NCI-H345 (cell line): Measurements from ENCODE around the gene PEX13.
"Not testable (repeated sequence)": the region's sequence is repeated elsewhere in the genome, so short reads cannot be mapped to it uniquely, and the experiment has no call there.

Experiments
- DNase-seq: peaks from one replicate; lab custom pipeline; 2025; lab: John Stamatoyannopoulos, UW

Gene PEX13

GRCh38 chr2:61017556-61018317 is at the start of gene PEX13, which contains the start of gene PUS10:
Gene PEX13, plus strand, starts transcription at chr2:61017720. Its CDS starts 40 bp downstream, at chr2:61017760.
Gene PUS10, minus strand, starts transcription at chr2:61018255. Its CDS starts 6,365 bp downstream, at chr2:61011890.
- peak; percentile 87 for DNase-seq

GRCh38 chr2:60972889-60973656 is 44.4 kb upstream of the PEX13 start:
- no peak for DNase-seq

DNA sequence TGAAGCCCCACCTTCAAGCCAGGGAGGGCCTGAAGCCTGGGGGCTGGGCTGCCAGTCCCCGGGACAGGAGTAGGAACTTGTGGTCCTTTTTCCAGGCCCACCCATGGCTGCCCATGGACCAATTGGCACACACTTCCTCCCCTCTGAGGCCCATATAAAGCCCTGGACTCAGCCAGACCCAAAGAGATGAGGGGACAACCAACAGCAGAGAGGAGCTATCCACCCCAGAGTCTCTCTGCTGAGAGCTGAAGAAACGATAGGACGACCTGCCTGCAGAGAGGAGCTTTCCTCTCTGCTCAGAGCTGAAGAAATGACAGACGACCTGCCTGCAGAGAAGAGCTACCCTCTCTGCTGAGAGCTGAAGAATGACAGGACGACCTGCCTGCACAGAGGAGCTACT is 43.8 kb upstream of the PEX13 start:
- no peak for DNase-seq

DNA sequence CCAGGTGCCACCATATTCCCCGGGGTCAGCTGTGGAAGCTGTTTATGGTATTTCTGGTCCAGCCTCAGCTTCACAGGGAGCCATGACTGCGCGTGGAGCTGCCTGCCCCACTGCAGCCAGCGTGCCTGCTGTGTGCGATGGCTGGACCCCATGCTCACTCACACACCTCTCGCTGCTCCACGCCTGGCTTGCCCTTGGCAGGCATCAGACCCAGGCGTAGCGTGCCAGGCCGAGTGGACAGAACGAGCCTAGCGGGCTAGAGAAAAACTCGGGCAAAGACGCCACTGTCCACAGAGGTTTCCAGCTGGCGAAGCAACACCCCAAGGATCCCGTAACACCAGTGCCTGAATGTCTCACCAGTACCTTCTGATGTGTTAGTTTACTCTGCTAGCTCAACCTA is 42.9 kb upstream of the PEX13 start:
- DNase-seq = no peak

DNA sequence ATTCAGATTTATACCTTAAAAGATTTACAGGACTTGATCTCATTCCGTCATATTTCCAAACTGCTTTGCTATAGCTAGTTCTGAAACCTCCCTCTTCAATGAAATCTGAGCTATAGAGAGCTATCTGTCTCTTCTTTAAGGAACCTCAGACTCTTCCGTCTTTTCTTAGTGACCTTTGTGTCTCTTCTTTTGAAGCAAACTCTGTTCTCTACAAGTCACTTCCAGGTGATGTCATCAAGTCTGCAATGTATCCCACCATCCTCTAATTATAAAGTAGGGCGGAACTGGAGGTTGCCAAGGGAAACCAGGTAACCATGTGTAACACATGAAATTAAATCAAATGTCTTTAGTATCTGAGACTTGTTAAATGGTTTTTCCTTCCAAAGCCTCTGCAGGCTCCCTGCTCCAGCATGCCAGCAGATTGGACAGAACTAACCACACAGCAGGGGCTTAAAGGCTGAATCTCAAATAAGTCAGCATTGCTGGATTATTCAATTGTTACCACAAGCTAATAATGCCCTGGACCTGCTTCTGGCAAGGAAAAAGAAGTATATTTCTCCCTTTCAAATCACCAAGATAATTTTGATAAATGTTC is 41.2 kb upstream of the PEX13 start:
- no peak for DNase-seq

DNA sequence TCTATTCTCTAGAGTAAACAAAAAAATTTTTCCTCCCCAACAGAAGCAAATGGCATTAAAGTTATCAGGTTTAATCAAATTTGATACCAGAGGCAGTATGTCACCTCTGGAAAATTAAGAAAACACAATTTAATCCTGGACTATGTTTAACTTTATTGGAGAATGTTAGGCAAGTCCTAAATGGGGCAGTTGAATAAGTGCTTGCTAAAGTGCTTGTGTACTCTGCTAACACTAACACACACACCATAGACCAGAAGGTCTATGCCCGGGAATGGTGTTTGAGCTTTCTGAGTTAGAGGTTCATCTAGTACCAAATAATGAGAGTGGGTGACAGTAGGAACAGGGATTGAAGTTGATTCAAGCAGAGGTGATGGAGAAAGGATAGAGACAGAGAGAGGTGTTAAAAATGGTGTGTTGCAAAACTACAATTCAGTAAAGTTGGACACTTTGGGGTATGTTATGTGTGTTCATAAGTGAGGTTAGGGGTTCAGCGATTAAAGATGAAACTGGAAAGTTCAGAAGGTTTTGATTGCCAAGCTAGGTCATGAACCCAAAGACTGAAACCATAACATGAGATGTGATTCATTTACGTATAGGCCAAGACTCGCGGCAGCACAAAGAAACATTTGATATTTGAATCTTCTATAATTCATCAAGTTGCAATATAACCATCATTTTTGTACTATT is 40.5 kb upstream of the PEX13 start:
- DNase-seq = no peak

GRCh38 chr2:60977562-60977895 is 40.0 kb upstream of the PEX13 start:
- DNase-seq = no peak

DNA sequence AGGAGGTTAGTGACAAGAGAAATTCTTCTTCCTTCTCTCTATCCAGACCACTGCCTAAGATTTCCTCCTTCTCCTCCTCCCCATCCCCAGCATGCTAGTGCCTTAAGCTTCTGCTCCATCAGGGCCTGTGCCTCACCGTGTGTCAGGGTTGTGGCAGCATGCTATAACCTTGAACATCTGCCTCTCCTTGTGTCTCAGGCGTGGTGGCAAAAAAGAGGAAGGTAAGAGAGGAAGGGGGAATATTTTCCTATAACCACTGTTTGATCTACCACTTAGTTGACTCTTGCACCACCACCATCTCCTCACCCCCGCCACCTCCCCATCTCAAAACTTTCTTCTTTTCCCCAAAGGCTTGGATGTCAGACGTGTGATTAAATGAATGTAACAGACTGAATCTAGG is 38.3 kb upstream of the PEX13 start:
- DNase-seq = no peak

DNA sequence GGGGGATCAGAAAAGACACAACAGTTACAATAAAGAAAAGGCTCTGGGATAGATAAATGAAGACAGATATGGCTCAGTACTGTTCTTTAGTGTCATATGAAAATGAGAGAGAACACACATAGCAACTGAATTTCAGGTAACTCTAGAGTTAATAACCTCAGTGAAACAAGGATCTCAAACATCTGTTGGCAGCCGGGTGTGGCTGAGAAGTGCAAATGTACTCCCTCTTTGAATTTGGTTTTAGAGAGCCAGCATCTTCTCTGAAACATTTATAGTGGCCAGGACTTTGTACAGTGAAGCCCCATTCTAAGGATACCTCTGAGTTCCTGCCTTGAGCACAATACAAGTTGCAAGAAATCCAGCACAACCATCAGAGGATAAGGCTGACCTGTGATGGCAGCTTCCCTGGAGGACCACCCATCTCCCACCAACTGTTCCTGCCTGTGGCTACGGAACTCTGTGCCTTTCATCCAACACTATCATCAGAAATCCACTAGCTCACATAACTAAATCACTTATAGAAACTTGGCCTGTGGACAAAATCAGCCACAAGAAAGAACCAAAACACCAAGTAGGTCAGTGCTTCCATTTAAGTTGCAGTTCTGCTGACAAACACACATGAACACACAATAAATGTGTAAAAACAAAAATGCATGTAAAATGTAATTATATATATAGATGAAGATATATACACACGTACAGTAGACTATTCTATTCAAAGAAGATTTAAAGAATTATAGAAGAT is 37.3 kb upstream of the PEX13 start:
- no peak for DNase-seq

DNA sequence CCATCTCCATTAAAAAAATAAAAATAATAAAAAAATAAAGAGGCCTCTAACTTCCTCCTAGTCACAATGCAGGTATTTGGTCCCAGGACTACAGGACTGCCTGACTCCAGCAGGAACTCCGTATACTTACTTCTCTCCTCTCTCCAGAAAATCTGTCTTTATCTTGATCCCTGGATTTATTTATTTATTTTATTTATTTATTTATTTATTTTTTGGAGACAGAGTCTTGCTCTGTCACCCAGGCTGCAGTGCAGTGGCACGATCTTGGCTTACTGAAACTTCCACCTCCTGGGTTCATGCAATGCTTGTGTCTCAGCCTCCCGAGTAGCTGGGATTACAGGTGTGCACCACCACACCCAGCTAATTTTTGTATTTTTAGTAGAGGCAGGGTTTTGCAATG is 35.5 kb upstream of the PEX13 start:
- DNase-seq = not testable (repeated sequence)

- no peak for DNase-seq
Measured at GRCh38 chr2:60984720-60985119, 32.8 kb upstream of the PEX13 start.

GRCh38 chr2:60987041-60987440 is 30.5 kb upstream of the PEX13 start:
- DNase-seq = no peak

GRCh38 chr2:60987656-60988055 is 29.9 kb upstream of the PEX13 start:
- DNase-seq = not testable (repeated sequence)

- no peak for DNase-seq
Measured at GRCh38 chr2:60989259-60989658, 28.3 kb upstream of the PEX13 start.

GRCh38 chr2:60991644-60992043 is 25.9 kb upstream of the PEX13 start:
- DNase-seq = no peak

DNA sequence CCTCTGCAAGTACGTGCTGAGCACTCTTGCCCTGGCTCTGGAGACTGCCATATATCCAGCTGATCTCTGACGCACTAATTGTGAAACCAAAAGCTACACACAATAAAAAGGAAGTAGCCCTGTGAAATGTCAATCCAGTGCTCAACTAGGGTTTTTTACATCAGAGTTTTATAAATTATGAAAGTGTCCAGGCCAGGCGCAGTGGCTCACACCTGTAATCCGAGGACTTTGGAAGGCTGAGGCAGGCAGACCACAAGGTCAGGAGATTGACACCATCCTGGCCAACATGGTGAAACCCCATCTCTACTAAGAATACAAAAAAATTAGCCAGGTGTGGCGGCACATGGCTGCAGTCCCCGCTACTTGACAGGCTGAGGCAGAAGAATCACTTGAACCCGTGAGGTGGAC is 24.5 kb upstream of the PEX13 start:
- DNase-seq = no peak

- no peak for DNase-seq
Measured at GRCh38 chr2:60994131-60994530, 23.4 kb upstream of the PEX13 start.

DNA sequence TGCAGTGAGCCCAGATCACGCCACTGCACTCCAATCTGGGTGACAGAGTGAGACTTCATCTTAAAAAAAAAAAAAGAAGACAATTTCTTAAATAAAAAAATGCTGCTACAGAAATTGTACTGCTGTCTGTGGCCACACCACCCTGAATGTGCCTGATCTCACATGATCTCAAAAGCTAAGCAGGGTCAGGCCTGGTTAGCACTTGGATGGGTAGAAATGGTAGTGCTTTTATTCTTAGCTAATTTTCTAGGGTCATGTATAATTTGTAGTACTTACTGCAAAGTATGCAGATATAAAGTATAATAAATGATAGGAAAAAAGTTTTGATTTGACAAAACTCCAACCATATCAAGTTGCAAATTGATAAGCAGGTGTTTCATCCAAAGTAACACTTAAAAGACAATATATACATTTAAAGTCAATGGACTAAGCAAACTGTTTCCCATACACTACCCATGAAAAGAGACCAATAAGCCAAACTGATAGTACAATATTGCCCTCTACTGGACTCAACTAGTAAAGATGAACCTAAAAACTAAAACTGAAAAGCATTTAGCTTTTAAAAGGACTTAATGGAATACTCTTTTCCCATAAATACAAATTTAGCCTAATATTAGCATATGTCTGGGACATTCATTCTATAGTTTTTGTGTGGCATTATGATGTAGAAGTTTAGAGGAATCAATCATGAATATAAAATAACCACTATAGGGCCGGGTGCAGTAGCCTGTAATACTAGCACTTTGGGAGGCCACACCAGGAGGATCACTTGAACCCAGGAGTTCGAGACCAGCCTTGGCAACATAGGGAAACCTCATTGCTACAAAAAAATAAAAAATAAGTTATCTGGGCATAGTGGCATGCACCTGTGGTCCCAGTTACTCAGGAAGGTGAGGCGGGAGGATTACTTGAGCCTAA is 18.6 kb upstream of the PEX13 start:
- peak; percentile 40 for DNase-seq

DNA sequence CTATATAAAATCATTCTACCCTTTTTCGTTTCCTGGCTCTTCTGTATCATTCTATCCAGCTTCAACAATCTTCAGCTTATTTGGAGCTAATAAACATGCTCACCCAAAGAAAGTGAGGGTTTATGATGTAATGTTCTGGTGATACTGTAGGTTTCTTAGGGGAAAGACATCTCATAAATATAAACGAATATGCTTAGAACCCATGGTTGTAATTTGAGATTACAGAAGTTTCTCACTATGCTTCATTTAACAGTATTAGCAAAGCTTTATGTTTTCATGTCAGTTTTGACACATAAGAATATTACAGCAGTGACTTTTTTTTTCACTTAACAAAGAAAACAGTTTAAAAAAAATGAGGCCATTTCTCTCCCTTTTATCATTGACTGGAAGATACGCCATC is 11.8 kb upstream of the PEX13 start:
- no peak for DNase-seq

DNA sequence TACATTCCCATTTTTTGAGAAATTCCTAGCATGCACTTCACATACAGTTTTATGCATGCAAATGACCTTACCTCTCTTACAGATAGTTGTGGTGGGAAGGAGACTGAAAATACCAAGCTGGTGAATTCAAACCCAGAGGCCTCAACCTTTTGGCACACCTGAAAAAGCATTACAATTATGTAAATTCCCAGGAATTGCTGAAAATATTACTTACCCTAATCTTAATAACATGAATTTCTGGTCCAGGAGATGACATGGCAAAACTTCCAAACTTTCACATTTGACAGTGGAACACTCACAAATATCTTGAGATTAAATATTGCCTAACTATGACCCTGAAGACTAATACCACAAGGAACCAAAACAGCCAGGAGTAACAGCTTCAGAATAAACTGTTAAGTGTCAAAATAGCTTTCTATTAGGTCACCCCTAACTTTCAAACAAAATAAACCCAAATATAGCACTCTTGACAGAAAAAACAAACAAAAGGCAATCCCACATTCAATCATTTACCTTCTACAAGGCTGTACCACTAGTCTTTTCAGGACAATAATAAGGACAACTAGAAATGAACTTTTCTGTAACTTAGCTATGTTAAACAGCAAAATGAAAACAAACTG is 10.9 kb upstream of the PEX13 start:
- DNase-seq = no peak
